Skeletal muscle satellite cell (primary cell): ENCODE measurements around the gene PIK3R6.

Source experiments
- H3K27me3 ChIP-seq: 2 replicates; pipeline ENCODE4 v1.7.0; 2013; ENCODE audit warnings: low read length; ENCODE audit not compliant: control insufficient read depth, insufficient read depth
- H3K36me3 ChIP-seq: 2 replicates; pipeline ENCODE4 v1.7.0; 2013; ENCODE audit warnings: mild to moderate bottlenecking, control low read depth, low read length; ENCODE audit not compliant: insufficient read depth
- H3K4me1 ChIP-seq: 2 replicates; pipeline ENCODE4 v1.7.0; 2013; ENCODE audit warnings: low read length; ENCODE audit not compliant: control insufficient read depth, insufficient read depth
- H3K4me2 ChIP-seq: 2 replicates; pipeline ENCODE4 v1.7.0; 2013; ENCODE audit warnings: mild to moderate bottlenecking, low read length
- H3K4me3 ChIP-seq: 2 replicates; pipeline ENCODE4 v1.7.0; 2013; ENCODE audit warnings: low read length
- H3K9ac ChIP-seq: 2 replicates; pipeline ENCODE4 v1.7.0; 2013; ENCODE audit warnings: mild to moderate bottlenecking, low read depth, low read length, moderate library complexity
- H3K9me3 ChIP-seq: replicated peaks from 2 replicates; pipeline ENCODE4 v1.7.0; 2013; ENCODE audit warnings: mild to moderate bottlenecking, control low read depth, low read length

PIK3R6 gene

DNA sequence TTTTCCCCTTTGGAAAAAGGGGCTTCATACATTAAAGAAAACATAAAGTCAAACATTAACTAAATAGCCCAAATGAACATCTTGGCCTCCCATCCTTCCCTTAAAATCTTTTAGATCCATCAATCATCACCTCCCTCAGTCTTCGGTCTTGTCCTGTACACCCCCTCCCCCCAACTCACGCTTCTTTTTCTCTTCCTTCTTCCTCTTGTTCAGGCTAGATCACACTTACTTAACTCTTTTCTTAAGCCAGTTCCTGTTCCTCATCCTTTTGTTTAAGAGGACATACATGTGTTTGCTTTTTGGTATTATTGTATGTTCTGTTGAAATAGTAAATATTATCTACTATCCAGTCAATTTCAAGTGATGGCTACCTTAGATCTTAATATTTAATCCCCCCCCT is 73.8 kb downstream of the PIK3R6 start:
- peaks cover 4% of the 10 kb centered on the region for H3K9me3 ChIP-seq
- peaks cover 4% of the 10 kb centered on the region for H3K27me3 ChIP-seq
- no peak overlapping the region for H3K4me2 ChIP-seq
- no peaks in the 10 kb centered on the region for H3K36me3 ChIP-seq
- H3K4me1 ChIP-seq, result no peaks in the 10 kb centered on the region
- no peak overlapping the region for H3K9ac ChIP-seq
- H3K4me3 ChIP-seq, result no peak overlapping the region

- no peak overlapping the region for H3K4me3 ChIP-seq
- H3K9me3 ChIP-seq, result peaks cover 4% of the 10 kb centered on the region
- no peaks in the 10 kb centered on the region for H3K36me3 ChIP-seq
- no peaks in the 10 kb centered on the region for H3K4me1 ChIP-seq
- H3K27me3 ChIP-seq, result no peaks in the 10 kb centered on the region
- no peak overlapping the region for H3K4me2 ChIP-seq
- H3K9ac ChIP-seq, result no peak overlapping the region
Observed at GRCh38 chr17:8792646-8793045, 74.8 kb downstream of the PIK3R6 start.

DNA sequence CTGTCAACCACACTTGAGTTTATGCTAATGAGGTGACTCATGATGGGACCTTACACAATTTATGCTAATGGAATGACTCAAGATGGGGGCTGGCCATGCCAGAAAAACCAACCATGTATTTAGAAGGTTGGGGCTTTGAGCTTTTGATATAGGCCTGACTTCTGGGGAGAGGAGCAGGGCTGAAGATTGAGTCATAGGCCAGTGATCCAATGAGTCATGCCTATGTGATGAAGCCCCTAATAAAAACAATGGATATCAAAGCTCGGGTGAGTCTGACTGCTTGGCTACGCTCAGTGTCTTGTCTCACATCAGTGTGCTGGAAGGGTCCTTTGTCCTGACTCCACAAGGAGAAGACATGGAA is 75.6 kb downstream of the PIK3R6 start:
- H3K4me3 ChIP-seq, result no peak overlapping the region
- H3K9me3 ChIP-seq, result peaks cover 4% of the 10 kb centered on the region
- H3K27me3 ChIP-seq, result no peaks in the 10 kb centered on the region
- no peaks in the 10 kb centered on the region for H3K36me3 ChIP-seq
- no peak overlapping the region for H3K4me2 ChIP-seq
- no peaks in the 10 kb centered on the region for H3K4me1 ChIP-seq
- H3K9ac ChIP-seq, result no peak overlapping the region

DNA sequence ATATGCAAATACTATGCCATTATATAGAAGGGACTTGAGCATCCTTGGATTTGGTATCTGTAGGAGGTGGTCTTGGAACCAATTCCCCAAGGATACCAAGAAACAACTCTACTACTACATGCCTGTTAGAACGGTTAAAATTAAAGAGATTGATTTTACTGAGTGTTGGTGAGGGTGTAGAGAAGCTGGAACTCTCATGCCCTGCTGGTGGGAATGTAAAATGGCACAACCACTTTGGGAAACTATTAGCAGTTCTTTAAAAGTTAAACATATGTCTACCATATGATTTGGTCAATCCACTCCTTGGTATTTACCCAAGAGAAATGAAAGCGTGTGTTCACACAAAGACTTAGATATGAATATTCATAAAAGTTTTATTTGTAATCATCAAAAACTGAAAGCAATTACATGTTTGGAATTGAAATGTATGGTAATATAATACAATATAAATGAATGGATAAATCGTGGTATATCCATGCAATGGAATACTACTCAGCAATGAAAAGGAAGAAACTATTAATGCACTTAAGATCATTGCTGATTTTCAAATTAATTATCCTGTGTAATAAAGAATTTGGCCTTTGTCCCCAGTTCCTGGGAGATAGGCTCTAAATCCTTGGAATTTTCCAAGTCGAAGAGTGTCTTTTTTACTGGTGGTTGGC is 76.1 kb downstream of the PIK3R6 start:
- no peaks in the 10 kb centered on the region for H3K27me3 ChIP-seq
- peaks cover 4% of the 10 kb centered on the region for H3K9me3 ChIP-seq
- no peak overlapping the region for H3K4me3 ChIP-seq
- no peaks in the 10 kb centered on the region for H3K36me3 ChIP-seq
- no peaks in the 10 kb centered on the region for H3K4me1 ChIP-seq
- H3K4me2 ChIP-seq, result no peak overlapping the region
- no peak overlapping the region for H3K9ac ChIP-seq

GRCh38 chr17:8789743-8790142 is 77.7 kb downstream of the PIK3R6 start:
- H3K9me3 ChIP-seq, result peaks cover 4% of the 10 kb centered on the region
- no peaks in the 10 kb centered on the region for H3K4me1 ChIP-seq
- H3K36me3 ChIP-seq, result no peaks in the 10 kb centered on the region
- no peak overlapping the region for H3K4me2 ChIP-seq
- no peak overlapping the region for H3K9ac ChIP-seq
- H3K27me3 ChIP-seq, result no peaks in the 10 kb centered on the region
- H3K4me3 ChIP-seq, result no peak overlapping the region

DNA sequence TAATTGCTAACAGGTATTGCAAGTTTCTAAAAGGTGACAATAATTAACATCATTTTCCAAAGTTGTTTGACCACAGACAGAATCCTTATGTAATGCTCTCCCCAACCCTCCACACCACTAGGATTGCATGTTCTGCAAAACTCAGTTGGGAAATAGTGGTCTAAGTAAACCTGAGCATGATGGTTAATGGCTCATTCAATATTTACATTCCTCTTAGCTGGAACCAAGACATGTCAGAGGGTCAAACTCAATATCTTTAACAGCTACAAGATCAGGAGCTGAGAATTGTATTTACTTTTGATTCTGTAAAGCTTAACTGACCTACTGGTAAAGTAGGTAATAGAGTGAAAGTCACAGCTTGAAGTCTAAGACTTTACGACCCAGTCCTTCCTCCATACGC is 78.5 kb downstream of the PIK3R6 start:
- Histone ChIP-seq H3K36me3 (no peaks in the 10 kb centered on the region), H3K9me3 (peaks cover 4% of the 10 kb centered on the region), H3K27me3 (no peaks in the 10 kb centered on the region), H3K4me3 (no peak overlapping the region), H3K4me2 (no peak overlapping the region), H3K4me1 (no peaks in the 10 kb centered on the region), H3K9ac (no peak overlapping the region)

DNA sequence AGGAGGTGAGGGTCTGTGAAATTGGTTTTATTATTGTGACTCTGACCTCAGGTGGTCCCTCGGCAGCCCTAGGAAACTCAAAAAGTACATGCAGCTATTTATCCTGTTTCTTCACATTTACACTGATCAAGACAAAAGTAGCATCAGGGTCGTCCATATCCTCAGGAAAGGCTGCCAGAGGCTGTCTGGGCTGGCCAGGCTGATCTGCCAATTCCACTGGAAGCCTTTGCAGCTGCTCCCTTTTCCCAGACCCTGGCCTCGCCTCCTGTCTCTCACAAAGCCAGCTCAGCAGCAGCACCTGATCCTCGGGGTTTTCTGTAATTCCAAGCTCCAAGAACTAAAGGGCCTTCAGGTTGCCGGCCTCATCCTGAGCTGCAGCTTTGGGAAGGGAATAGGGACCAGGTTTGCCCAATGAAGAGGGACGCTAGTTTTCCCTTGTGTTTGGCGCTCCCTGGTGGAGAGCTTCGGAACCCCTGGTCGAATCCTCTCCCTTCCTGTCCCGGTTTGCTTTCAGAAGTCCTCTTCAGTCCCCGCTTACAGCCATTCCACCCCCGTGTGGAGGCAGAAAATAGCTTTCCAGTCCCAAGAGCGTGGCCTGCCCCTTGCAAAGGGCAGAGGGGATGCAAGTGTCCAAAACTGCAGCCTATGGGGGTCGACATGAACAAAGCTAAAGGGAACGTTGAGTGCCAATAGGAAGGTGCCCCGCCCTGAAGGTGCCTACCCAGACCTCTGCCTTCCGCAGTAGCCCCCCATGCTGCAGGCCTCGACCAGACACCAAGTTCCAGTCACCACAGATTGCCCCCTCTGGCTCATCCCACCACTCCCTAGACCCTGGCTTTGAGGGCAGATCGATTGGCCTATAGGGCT is 81.7 kb downstream of the PIK3R6 start:
- H3K4me3 ChIP-seq, result no peak overlapping the region
- H3K27me3 ChIP-seq, result peaks cover 3% of the 10 kb centered on the region
- H3K36me3 ChIP-seq, result no peaks in the 10 kb centered on the region
- no peak overlapping the region for H3K4me2 ChIP-seq
- H3K4me1 ChIP-seq, result no peaks in the 10 kb centered on the region
- H3K9ac ChIP-seq, result no peak overlapping the region
- no peaks in the 10 kb centered on the region for H3K9me3 ChIP-seq

- Histone ChIP-seq H3K4me2 (no peak overlapping the region), H3K36me3 (no peaks in the 10 kb centered on the region), H3K9ac (no peak overlapping the region), H3K9me3 (no peaks in the 10 kb centered on the region), H3K27me3 (peaks cover 9% of the 10 kb centered on the region), H3K4me3 (no peak overlapping the region), H3K4me1 (no peaks in the 10 kb centered on the region)
Observed at GRCh38 chr17:8782176-8782575, 85.3 kb downstream of the PIK3R6 start.

DNA sequence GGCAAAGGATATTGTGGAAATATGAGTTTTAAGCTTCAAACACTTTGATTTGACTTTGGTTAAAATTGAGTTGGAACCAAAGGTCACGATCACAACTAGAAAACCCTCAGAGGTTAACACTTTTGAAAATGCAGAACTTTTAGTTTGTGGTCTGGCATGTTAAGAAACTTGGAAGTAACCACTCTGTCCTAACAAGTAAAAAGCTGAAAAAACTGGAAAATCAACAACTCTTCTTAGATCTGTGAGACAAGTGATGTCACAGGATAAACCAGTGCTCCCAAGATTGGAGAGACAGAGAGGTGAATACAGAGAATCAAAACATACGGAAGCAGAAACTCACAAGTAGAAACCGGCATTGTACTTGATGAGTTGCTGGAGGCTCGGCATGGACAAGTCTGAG is 85.7 kb downstream of the PIK3R6 start:
- Histone ChIP-seq H3K4me3 (no peak overlapping the region), H3K27me3 (peaks cover 10% of the 10 kb centered on the region), H3K9ac (no peak overlapping the region), H3K36me3 (no peaks in the 10 kb centered on the region), H3K9me3 (no peaks in the 10 kb centered on the region), H3K4me1 (no peaks in the 10 kb centered on the region), H3K4me2 (no peak overlapping the region)

DNA sequence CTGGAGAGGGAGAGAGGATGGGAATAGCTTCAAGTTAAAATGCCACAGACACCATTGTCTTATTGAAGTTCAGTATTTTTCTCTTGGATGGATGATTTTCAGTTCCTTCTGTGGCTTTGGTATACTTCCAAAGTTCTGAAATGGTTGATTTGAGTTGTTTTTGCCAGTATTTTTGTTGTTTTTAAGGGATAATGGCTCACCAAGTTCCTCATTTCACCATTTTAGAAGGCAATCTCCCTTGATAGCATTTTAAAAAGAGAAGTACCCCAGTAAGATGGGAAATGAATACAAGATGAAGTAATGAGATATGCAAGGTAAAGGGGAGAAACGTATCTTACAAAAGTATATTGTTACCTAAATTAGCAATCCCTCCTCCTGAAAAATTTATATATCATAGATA is 90.6 kb downstream of the PIK3R6 start:
- H3K4me2 ChIP-seq, result no peak overlapping the region
- peaks cover 13% of the 10 kb centered on the region for H3K27me3 ChIP-seq
- H3K36me3 ChIP-seq, result no peaks in the 10 kb centered on the region
- no peak overlapping the region for H3K9ac ChIP-seq
- no peaks in the 10 kb centered on the region for H3K4me1 ChIP-seq
- no peak overlapping the region for H3K4me3 ChIP-seq
- H3K9me3 ChIP-seq, result no peaks in the 10 kb centered on the region

DNA sequence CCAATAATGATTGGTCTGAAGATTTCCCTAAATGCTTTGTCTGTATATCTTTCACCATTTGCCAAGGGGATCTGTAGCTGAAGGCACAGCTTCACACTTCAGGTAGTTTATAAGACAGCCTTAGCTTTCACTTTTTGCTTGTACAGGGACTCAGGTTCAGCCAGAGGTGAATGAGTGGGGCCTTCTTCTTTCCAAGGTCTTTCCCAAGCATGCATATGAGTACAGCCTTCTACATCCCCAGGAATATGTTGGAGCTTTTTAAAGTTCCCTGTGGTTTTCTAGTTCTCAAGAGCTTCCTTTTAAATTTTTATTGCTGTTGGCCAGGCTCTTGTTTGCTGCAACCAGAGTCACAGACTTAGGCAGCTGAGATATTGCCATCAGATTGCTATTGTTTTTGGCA is 91.2 kb downstream of the PIK3R6 start:
- Histone ChIP-seq H3K9ac (no peak overlapping the region), H3K36me3 (no peaks in the 10 kb centered on the region), H3K27me3 (peaks cover 11% of the 10 kb centered on the region), H3K4me1 (no peaks in the 10 kb centered on the region), H3K4me3 (no peak overlapping the region), H3K4me2 (no peak overlapping the region), H3K9me3 (no peaks in the 10 kb centered on the region)

- Histone ChIP-seq H3K4me1 (no peaks in the 10 kb centered on the region), H3K9ac (no peak overlapping the region), H3K9me3 (no peaks in the 10 kb centered on the region), H3K27me3 (peaks cover 3% of the 10 kb centered on the region), H3K4me2 (no peak overlapping the region), H3K36me3 (no peaks in the 10 kb centered on the region), H3K4me3 (no peak overlapping the region)
Observed at GRCh38 chr17:8766731-8767130, 100.7 kb downstream of the PIK3R6 start.
